HCT116 (cell line): Measurements from ENCODE around the gene HSPB7. TPM values are rescaled to one million over a fixed set of nuclear protein-coding genes. Genes with fewer than 3 reads are reported as not detected.
"Not testable (repeated sequence)": the region's sequence is repeated elsewhere in the genome, so short reads cannot be mapped to it uniquely, and the experiment has no call there.

Source experiments
- ATAC-seq: fragments of 200-7000 bp; cut with Tn5 transposase; 2 replicates; pipeline ENCODE4 v1.9.1; 2020; ENCODE audit warnings: mild to moderate bottlenecking, moderate library complexity
- BruUV-seq: library from RNA; stranded (reverse); fragments of 400-500 nt; replicated peaks from 2 replicates; lab custom pipeline; 2021; lab: Mats Ljungman, UMichigan
- CTCF ChIA-PET: fragments of 300-600 bp; sonication (Branson Sonifier 250); formaldehyde crosslinking; loops from one replicate; lab custom pipeline; 2021; ENCODE audit warnings: antibody characterized with exemption; lab: Charles Lee
- POLR2A ChIA-PET: fragments of 300-600, 350-600 bp; sonication (Branson Sonifier 250); formaldehyde crosslinking; loops from one replicate; lab custom pipeline; 2021; ENCODE audit warnings: antibody characterized with exemption; lab: Charles Lee
- RAD21 ChIA-PET, 2 experiments: fragments of 300-600 bp; sonication (Branson Sonifier 250); formaldehyde crosslinking; loops; one replicate each; lab custom pipeline; 2023; ENCODE audit warnings: low total read pairs in 2 of 2; ENCODE audit not compliant: uncharacterized antibody in 2 of 2, unreplicated experiment in 2 of 2, low non-redundant PET in 1 of 2; lab: Charles Lee
- DNase-seq: peaks from one replicate; pipeline ENCODE4 v3.0.0-alpha.2; 2010; ENCODE audit warnings: low read depth, low spot score
- H2AFZ ChIP-seq: fragments of 200-600 bp; shearing (Covaris generic), sonication (generic); 2 replicates; pipeline ENCODE4 v1.6.1; 2017; ENCODE audit warnings: low read depth, mixed run types, mixed read lengths, antibody characterized with exemption, low read length; ENCODE audit not compliant: poor library complexity, severe bottlenecking
- H3K27ac ChIP-seq: 2 replicates; pipeline ENCODE4 v1.5.1; 2012; ENCODE audit warnings: low read depth, low read length
- H3K27me3 ChIP-seq: fragments of 200-600 bp; sonication (generic); 2 replicates; pipeline ENCODE4 v1.6.1; 2016; ENCODE audit warnings: mixed run types, low read length, mixed read lengths; ENCODE audit not compliant: insufficient read depth
- H3K36me3 ChIP-seq, 2 experiments: fragments of 200-500 bp in 1 of 2; fragments of 200-600 bp in 1 of 2; sonication (Bioruptor generic) in 1 of 2; sonication (generic) in 1 of 2; 2 replicates each; pipeline versions ENCODE4 v1.5.1 to v1.6.1; 2014 to 2016; ENCODE audit warnings: low read length in 2 of 2, inconsistent platforms in 1 of 2, mixed read lengths in 1 of 2, mixed run types in 1 of 2; ENCODE audit not compliant: insufficient read depth in 2 of 2, control insufficient read depth in 1 of 2
- H3K4me1 ChIP-seq, 2 experiments: fragments of 200-600 bp in 1 of 2; sonication (generic) in 1 of 2; 2 replicates each; pipeline versions ENCODE4 v1.5.1 to v1.6.1; 2012 to 2017; ENCODE audit warnings: low read length in 2 of 2, inconsistent platforms in 1 of 2, mild to moderate bottlenecking in 1 of 2, mixed read lengths in 1 of 2, mixed run types in 1 of 2, moderate library complexity in 1 of 2; ENCODE audit not compliant: insufficient read depth in 2 of 2, control insufficient read depth in 1 of 2
- H3K4me2 ChIP-seq: fragments of 200-600 bp; sonication (generic); 2 replicates; pipeline ENCODE4 v1.6.1; 2017; ENCODE audit warnings: mixed run types, low read length, mixed read lengths
- H3K4me3 ChIP-seq, 2 experiments: fragments of 200-600 bp in 1 of 2; sonication (generic) in 1 of 2; replicated peaks in 1 of 2; 2 replicates each; pipeline ENCODE4 v1.5.1; 2011 to 2016; ENCODE audit warnings: low read length in 2 of 2, control low read depth in 1 of 2, low read depth in 1 of 2, mild to moderate bottlenecking in 1 of 2, mixed read lengths in 1 of 2, mixed run types in 1 of 2
- H3K79me2 ChIP-seq: fragments of 200-600 bp; sonication (generic); 2 replicates; pipeline ENCODE4 v1.6.1; 2017; ENCODE audit warnings: mild to moderate bottlenecking, mixed run types, low read length, moderate library complexity, mixed read lengths; ENCODE audit not compliant: insufficient read depth
- H3K9ac ChIP-seq: fragments of 200-600 bp; sonication (generic); 2 replicates; pipeline ENCODE4 v1.6.1; 2016; ENCODE audit warnings: low read length, mixed read lengths
- H3K9me2 ChIP-seq: fragments of 200-600 bp; sonication (generic), shearing (Covaris generic); 2 replicates; pipeline ENCODE4 v1.6.1; 2017; ENCODE audit warnings: mixed run types, mild to moderate bottlenecking, moderate library complexity; ENCODE audit not compliant: insufficient read depth
- H3K9me3 ChIP-seq, 2 experiments: fragments of 200-500 bp in 1 of 2; fragments of 200-600 bp in 1 of 2; sonication (Bioruptor generic) in 1 of 2; sonication (generic) in 1 of 2; 2 replicates each; pipeline ENCODE4 v1.6.1; 2014 to 2017; ENCODE audit warnings: low read length in 2 of 2, mixed read lengths in 2 of 2, inconsistent platforms in 1 of 2, low read depth in 1 of 2, mild to moderate bottlenecking in 1 of 2, mixed run types in 1 of 2, moderate library complexity in 1 of 2; ENCODE audit not compliant: control insufficient read depth in 1 of 2, insufficient read depth in 1 of 2
- H4K20me1 ChIP-seq: fragments of 200-600 bp; sonication (generic), shearing (Covaris generic); 2 replicates; pipeline ENCODE4 v1.6.1; 2017; ENCODE audit warnings: mixed run types, mild to moderate bottlenecking, moderate library complexity; ENCODE audit not compliant: insufficient read depth
- CTCF ChIP-seq, 3 experiments: fragments of 200-600 bp in 1 of 3; sonication (generic) in 1 of 3; IDR thresholded peaks in 2 of 3; conservative IDR thresholded peaks in 1 of 3; 2 replicates each; pipeline ENCODE4 v1.5.1; 2012 to 2017; ENCODE audit warnings: low read depth in 2 of 3, low read length in 2 of 3, antibody characterized with exemption in 1 of 3, borderline replicate concordance in 1 of 3, control low read depth in 1 of 3, mild to moderate bottlenecking in 1 of 3, mixed read lengths in 1 of 3, mixed run types in 1 of 3, moderate library complexity in 1 of 3; ENCODE audit not compliant: insufficient read depth in 1 of 3
- RAD21 ChIP-seq: IDR thresholded peaks from 2 replicates; pipeline ENCODE4 v1.6.1; 2012; ENCODE audit warnings: low read depth, mild to moderate bottlenecking
- SRF ChIP-seq: IDR thresholded peaks from 2 replicates; pipeline ENCODE4 v1.6.1; 2012; ENCODE audit warnings: low read depth
- ZFX ChIP-seq: fragments of 450-650 bp; IDR thresholded peaks from 2 replicates; pipeline ENCODE4 v1.6.1; 2017
- ZNF274 ChIP-seq: fragments of 200-500 bp; sonication (Bioruptor generic); IDR thresholded peaks from 2 replicates; pipeline ENCODE4 v1.6.1; 2014; ENCODE audit warnings: mild to moderate bottlenecking, low read depth, low read length, inconsistent platforms
- intact Hi-C: fragments of 100-400 bp; cut with micrococcal nuclease; formaldehyde crosslinking; loops from 2 replicates; pipeline ENCODE4 v1.10.0; 2022
- total RNA-seq: library from RNA; stranded (reverse); gene quantifications from one replicate; pipeline ENCODE4 v1.2.1, GENCODE V29; 2021; ENCODE audit not compliant: unreplicated experiment

The HSPB7 gene
- total RNA-seq, 1 experiment from 2014 or later, result 0.27 TPM

- H3K27me3 ChIP-seq, ATAC-seq, H3K4me2 ChIP-seq, H3K4me3 ChIP-seq, CTCF ChIA-PET, H3K9ac ChIP-seq, DNase-seq, intact Hi-C loops, BruUV-seq, H3K36me3 ChIP-seq, H3K9me3 ChIP-seq, POLR2A ChIA-PET, H2AFZ ChIP-seq, H3K9me2 ChIP-seq, RAD21 ChIA-PET, H4K20me1 ChIP-seq, H3K79me2 ChIP-seq, H3K27ac ChIP-seq: not testable (repeated sequence)
- H3K4me1 ChIP-seq, result peaks cover 3 to 12% of the 10 kb centered on the region in 2 experiments; a peak in 3 of 4 replicates
Observed at GRCh38 chr1:16033103-16033632, 15.3 kb upstream of the HSPB7 start.

DNA sequence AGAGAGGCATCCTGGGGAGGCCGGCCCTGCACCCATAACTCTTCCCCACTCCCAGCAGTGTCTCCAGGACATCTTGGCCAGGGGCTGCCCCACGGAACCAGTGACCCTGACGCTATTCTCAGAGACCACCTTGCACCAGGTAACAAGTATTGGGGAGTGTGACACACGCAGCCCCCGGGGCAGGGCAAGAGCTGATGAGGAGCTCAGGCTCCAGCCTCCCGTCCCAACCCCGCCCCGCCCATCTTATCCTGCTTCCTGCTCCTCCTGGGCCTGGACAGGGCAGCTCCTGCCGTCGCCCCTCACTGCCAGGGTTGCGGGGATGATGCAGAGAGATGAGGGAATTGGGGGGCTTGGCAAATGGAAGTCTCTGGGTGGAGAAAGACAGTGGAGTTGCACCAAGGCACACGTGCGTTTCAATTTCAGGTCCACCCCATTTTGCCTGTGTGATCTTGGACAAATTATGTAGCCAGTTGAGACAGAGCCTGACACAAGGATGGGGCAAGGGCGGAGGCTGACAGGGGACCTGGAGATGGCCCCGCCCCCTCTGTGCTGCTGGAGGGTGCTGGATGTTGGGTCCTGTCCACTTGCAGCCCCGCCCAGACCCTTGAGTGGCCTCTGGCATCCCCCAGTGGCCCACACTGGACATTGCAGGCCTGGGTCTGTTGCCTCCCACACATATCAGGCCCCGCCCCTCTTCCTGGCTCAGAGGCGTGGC, 14.7 kb upstream of the HSPB7 start:
- no peak overlapping the region for H3K9ac ChIP-seq
- CTCF ChIA-PET, result no interaction called here
- H3K4me2 ChIP-seq, result no peak overlapping the region; the same call in 1 of the 2 replicates
- TF ChIP-seq ZFX, result no peak
- TF ChIP-seq RAD21, result peak; percentile 97
- TF ChIP-seq CTCF (IDR thresholded peaks at IDR 0.05 in 2 of 3, conservative IDR thresholded peaks at IDR 0.05 in 1 of 3; ENCODE audit: borderline replicate concordance in 1 of 3, insufficient read depth in 1 of 3, low read depth in 2 of 3, low read length in 2 of 3), result peak; percentile 83 to 94 (median 92)
- TF ChIP-seq ZNF274, result no peak
- no peak for TF ChIP-seq SRF
- TF ChIP-seq, all 23 proteins: peak for 2
- Histone ChIP-seq H3K27me3 (no peaks in the 10 kb centered on the region), H3K9me2 (no peaks in the 10 kb centered on the region), H2AFZ (no peak overlapping the region), H4K20me1 (no peaks in the 10 kb centered on the region), H3K4me1 (peaks cover 2 to 9% of the 10 kb centered on the region in 2 experiments; a peak in 3 of 4 replicates), H3K4me3 (no peak overlapping the region), H3K9me3 (no peaks in the 10 kb centered on the region), H3K36me3 (no peaks in the 10 kb centered on the region), H3K79me2 (no peaks in the 10 kb centered on the region), H3K27ac (no peak overlapping the region)
- peak; percentile 85 for DNase-seq
- intact Hi-C loops, result no loop called here
- no TSS peak for BruUV-seq
- peak; percentile 98 for ATAC-seq
- ChIA-PET POLR2A (no interaction called here), RAD21 (no interaction called here)
